Measurements from ENCODE around the gene KLHDC7B. TPM values are rescaled to one million over a fixed set of nuclear protein-coding genes. Genes with fewer than 3 reads are reported as not detected.

The KLHDC7B gene
- total and polyA plus RNA-seq, 10 of the 15 experiments (the other 5 are each of a cell fraction or from before 2014, with no cell fraction given): 0.05 to 2.2 (median 0.93) TPM; not detected in 2

- ATAC-seq: peak; percentile 69
- ChIA-PET POLR2A (interaction anchor here (0.6 to 7.2 kb wide), 19 partner anchors 16 to 257 kb away, joined by 3 to 84 read pairs (median 4); partner anchors contain the start of genes CHKB, HDAC10, KLHDC7B and SCO2), RAD21 (ENCODE audit: unreplicated experiment) (interaction anchor here (0.6 to 3.1 kb wide), 20 partner anchors 10 to 257 kb away, joined by 3 to 64 read pairs (median 4); partner anchors contain the start of genes ARSA, HDAC10, SCO2 and TYMP), SMC1A (ENCODE audit: uncharacterized antibody, unreplicated experiment) (interaction anchor here (0.7 to 2.8 kb wide), 9 partner anchors 10 to 112 kb away, joined by 3 to 18 read pairs (median 4); partner anchors contain the start of gene SCO2), CTCF (interaction anchor here (0.9 to 3.6 kb wide), 9 partner anchors 11 to 113 kb away, joined by 3 to 38 read pairs (median 9); partner anchors contain the start of genes SCO2 and SYCE3)
- H3K36me3 ChIP-seq (ENCODE audit: control insufficient read depth in 2 of 2, insufficient read depth in 2 of 2, low read length in 1 of 2): peaks cover 4 to 8% of the 10 kb centered on the region in 2 experiments; a peak in 3 of 4 replicates
- peaks cover 47% of the 10 kb centered on the region for H3K79me2 ChIP-seq (ENCODE audit: control insufficient read depth, insufficient read depth, low read length)
- peak within 1 kb of the TSS; percentile 100 for H3K4me3 ChIP-seq
- H3K9me3 ChIP-seq (replicated peaks; ENCODE audit: control insufficient read depth, insufficient read depth, low read length): no peaks in the 10 kb centered on the region
- peaks cover 9% of the 10 kb centered on the region for H3K4me1 ChIP-seq (ENCODE audit: control insufficient read depth, insufficient read depth, low read length)
- no peaks in the 10 kb centered on the region for H3K27me3 ChIP-seq (replicated peaks in 1 of 2; ENCODE audit: control insufficient read depth in 2 of 2, insufficient read depth in 2 of 2, low read length in 1 of 2)
- peak; percentile 94 for FAIRE-seq
- peak within 1 kb of the TSS; percentile 97 for H3K9ac ChIP-seq (ENCODE audit: control insufficient read depth, insufficient read depth, low read length)
- H3K4me2 ChIP-seq (ENCODE audit: control insufficient read depth, insufficient read depth): peak within 1 kb of the TSS; percentile 92
- peak; percentile 83 for DNase-seq (ENCODE audit: low read depth, low spot score)
- H4K20me1 ChIP-seq (ENCODE audit: control insufficient read depth, insufficient read depth): no peaks in the 10 kb centered on the region
- peak within 1 kb of the TSS; percentile 90 for H2AFZ ChIP-seq (ENCODE audit: control insufficient read depth, low read depth, low read length)
- BruUV-seq (replicated peaks): no TSS peak
- intact Hi-C loops (cut with micrococcal nuclease; ENCODE audit: unreplicated experiment): loop anchor here (1.0 kb wide), 1 partner anchor 33 kb away; the partner anchor contains the start of gene SBF1
- in situ Hi-C loops (cut with MboI): no loop called here
- under 1% methylated on average over 47 of the region's 76 CpGs for WGBS (ENCODE audit: insufficient coverage, insufficient replicate concordance, low lambda C conversion rate, missing lambda C conversion rate)
- peak within 1 kb of the TSS; percentile 90 for H3K27ac ChIP-seq (ENCODE audit: control insufficient read depth, insufficient read depth)
- TF ChIP-seq ZNF687 (IDR thresholded peaks at IDR 0.05): 0 out of 2 replicates have a peak, but pooled peaks have one; percentile 36
- TF ChIP-seq POU2F2 (IDR thresholded peaks at IDR 0.05; ENCODE audit: borderline replicate concordance, low read depth, low read length): peak; percentile 63; the same call in 2 of the 3 replicates
- TF ChIP-seq EP300 (IDR thresholded peaks at IDR 0.05; ENCODE audit: borderline replicate concordance in 1 of 2, control insufficient read depth in 1 of 2, low read depth in 2 of 2, low read length in 2 of 2): no peak
- no peak for TF ChIP-seq CEBPB (IDR thresholded peaks at IDR 0.05; ENCODE audit: borderline replicate concordance in 1 of 2, low read depth in 2 of 2, low read length in 2 of 2)
- TF ChIP-seq RUNX3 (IDR thresholded peaks at IDR 0.05; ENCODE audit: low read length): peak; percentile 78
- peak; percentile 93 for TF ChIP-seq NBN (IDR thresholded peaks at IDR 0.05)
- no peak for TF ChIP-seq ZNF217 (IDR thresholded peaks at IDR 0.05)
- peak; percentile 47; the same call in 1 of the 2 replicates for TF ChIP-seq BCL11A (IDR thresholded peaks at IDR 0.05; ENCODE audit: low read depth, low read length)
- TF ChIP-seq, protein P1, sequence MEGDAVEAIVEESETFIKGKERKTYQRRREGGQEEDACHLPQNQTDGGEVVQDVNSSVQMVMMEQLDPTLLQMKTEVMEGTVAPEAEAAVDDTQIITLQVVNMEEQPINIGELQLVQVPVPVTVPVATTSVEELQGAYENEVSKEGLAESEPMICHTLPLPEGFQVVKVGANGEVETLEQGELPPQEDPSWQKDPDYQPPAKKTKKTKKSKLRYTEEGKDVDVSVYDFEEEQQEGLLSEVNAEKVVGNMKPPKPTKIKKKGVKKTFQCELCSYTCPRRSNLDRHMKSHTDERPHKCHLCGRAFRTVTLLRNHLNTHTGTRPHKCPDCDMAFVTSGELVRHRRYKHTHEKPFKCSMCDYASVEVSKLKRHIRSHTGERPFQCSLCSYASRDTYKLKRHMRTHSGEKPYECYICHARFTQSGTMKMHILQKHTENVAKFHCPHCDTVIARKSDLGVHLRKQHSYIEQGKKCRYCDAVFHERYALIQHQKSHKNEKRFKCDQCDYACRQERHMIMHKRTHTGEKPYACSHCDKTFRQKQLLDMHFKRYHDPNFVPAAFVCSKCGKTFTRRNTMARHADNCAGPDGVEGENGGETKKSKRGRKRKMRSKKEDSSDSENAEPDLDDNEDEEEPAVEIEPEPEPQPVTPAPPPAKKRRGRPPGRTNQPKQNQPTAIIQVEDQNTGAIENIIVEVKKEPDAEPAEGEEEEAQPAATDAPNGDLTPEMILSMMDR (IDR thresholded peaks at IDR 0.05 in 2 of 3, conservative IDR thresholded peaks at IDR 0.05 in 1 of 3; ENCODE audit: control insufficient read depth in 2 of 3, extremely low read depth in 1 of 3, insufficient read depth in 1 of 3, low read depth in 3 of 3, low read length in 3 of 3): peak in 1 of 3 experiments; percentile 33; a peak in 2 of 6 replicates
- TF ChIP-seq NFIC (IDR thresholded peaks at IDR 0.05; ENCODE audit: low read depth, low read length): no peak
- peak; percentile 73 for TF ChIP-seq RELA (IDR thresholded peaks at IDR 0.05; ENCODE audit: borderline replicate concordance, partially characterized antibody)
- TF ChIP-seq KLF5 (IDR thresholded peaks at IDR 0.05; ENCODE audit: partially characterized antibody): no peak
- peak; percentile 69; the same call in 1 of the 2 replicates for TF ChIP-seq CHD2 (IDR thresholded peaks at IDR 0.05; ENCODE audit: borderline replicate concordance, low read depth, low read length)
- no peak for TF ChIP-seq USF2 (IDR thresholded peaks at IDR 0.05; ENCODE audit: borderline replicate concordance, low read depth, low read length)
Observed at GRCh38 chr22:50507991-50508884, 37.5 kb upstream of the KLHDC7B start, which contains the start of gene NCAPH2. NCAPH2 (plus strand) TSS chr22:50508224; CDS start chr22:50508338, 114 bp downstream.

All from GM12878 (cell line).